Transverse colon (tissue), 3 donors: Measurements from ENCODE around the gene MAPK14.

ENCODE experiments used
- CTCF ChIP-seq, 5 experiments: fragments of 200-600 bp in 3 of 5; fragments of 450-650 bp in 2 of 5; sonication (generic) in 3 of 5; IDR thresholded peaks; 1 replicate in 2 of 5; 2 replicates in 3 of 5; pipeline ENCODE4 v1.5.1; 2016 to 2017; ENCODE audit warnings: antibody characterized with exemption in 5 of 5, inconsistent platforms in 3 of 5, mild to moderate bottlenecking in 2 of 5, moderate library complexity in 1 of 5
- POLR2A ChIP-seq: fragments of 450-650 bp; IDR thresholded peaks from one replicate; pipeline ENCODE4 v1.6.1; 2016; ENCODE audit warnings: antibody characterized with exemption, mild to moderate bottlenecking, moderate library complexity

GRCh38 chr6:36094753-36095496, 67.3 kb downstream of the MAPK14 start:
- peak; percentile 94 to 98 (median 96) for TF ChIP-seq CTCF (IDR thresholded peaks at IDR 0.05)
- TF ChIP-seq POLR2A: no peak
